Mammary epithelial cell (primary cell): ENCODE data around the gene DBNDD1.

ENCODE experiments used
- CTCF ChIP-seq, 2 donors: IDR thresholded peaks in 1 of 2; conservative IDR thresholded peaks in 1 of 2; 2 replicates each; pipeline ENCODE4 v1.5.1; 2011 to 2012; ENCODE audit warnings: inconsistent platforms in 2 of 2, low read length in 2 of 2, mild to moderate bottlenecking in 2 of 2, control low read depth in 1 of 2, low read depth in 1 of 2; ENCODE audit not compliant: insufficient read depth in 1 of 2; ENCODE audit errors: extremely low read depth in 1 of 2
- EZH2 ChIP-seq: IDR thresholded peaks from 2 replicates; pipeline ENCODE4 v1.6.1; 2012; ENCODE audit warnings: low read length, inconsistent platforms, borderline replicate concordance

- TF ChIP-seq CTCF (conservative IDR thresholded peaks at IDR 0.05 in 1 of 2, IDR thresholded peaks at IDR 0.05 in 1 of 2; ENCODE audit: extremely low read depth in 1 of 2, insufficient read depth in 1 of 2, low read depth in 1 of 2, low read length in 2 of 2) (no peak), EZH2 (no peak)
These were observed 7.3 kb downstream of the DBNDD1 start for GRCh38 chr16:90011908-90012501.
